ENCODE measurements around the gene PLPP6.

The PLPP6 gene

GRCh38 chr9:4662989-4663792 lies 1.1 kb downstream of the PLPP6 start:
- DNase-seq (ENCODE audit: low spot score) = no peak

- no peak for DNase-seq (ENCODE audit: low spot score)
Observed at GRCh38 chr9:4663956-4664355, 1.9 kb downstream of the PLPP6 start.

DNA sequence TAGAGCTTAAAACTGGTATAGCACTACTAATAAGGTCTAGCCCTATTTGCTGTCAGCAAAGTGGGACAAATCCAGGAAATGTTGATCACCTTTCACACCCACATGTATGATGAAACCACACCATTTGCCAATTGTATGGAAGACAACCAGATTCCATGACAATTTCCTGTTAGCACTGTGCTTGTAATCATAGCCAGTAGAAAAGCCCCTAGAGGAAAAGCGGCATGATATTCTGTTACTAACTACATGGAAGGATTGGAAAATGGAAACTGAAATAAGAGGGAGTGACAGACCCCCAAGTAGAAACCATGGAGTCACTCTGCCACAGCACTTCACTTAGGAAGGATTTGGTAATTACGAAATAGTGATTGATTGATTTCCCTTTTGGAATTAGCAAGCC lies 3.3 kb downstream of the PLPP6 start:
- no peak for DNase-seq (ENCODE audit: low spot score)

- peak; percentile 62 for DNase-seq (ENCODE audit: low spot score)
Observed at GRCh38 chr9:4666042-4666699, 4.1 kb downstream of the PLPP6 start, which contains the start of gene SPATA6L. Gene SPATA6L, minus strand, starts transcription at chr9:4666480. Its CDS starts 230 bp downstream, at chr9:4666250.

- no peak for DNase-seq (ENCODE audit: low spot score)
Observed at GRCh38 chr9:4667681-4668080, 5.6 kb downstream of the PLPP6 start.

- no peak for DNase-seq (ENCODE audit: low spot score)
Observed at GRCh38 chr9:4668604-4669003, 6.5 kb downstream of the PLPP6 start.

DNA sequence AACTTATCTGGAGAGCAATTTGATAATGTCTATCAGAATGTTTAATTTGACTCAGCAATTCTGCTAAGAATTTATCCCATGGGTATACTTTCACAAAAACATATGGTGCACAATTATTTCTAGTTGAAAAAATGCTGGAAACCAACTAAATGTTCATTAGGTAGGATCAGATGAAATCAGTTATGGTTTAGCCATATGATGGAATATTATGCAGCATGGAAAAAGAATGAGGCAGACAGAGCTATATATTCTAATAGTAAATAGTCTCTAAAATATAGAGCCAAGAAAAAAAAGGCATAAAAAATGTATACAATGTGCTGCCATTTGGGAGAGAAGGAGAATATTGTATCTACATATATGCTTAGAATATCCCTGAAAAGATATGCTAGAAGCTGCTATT lies 7.8 kb downstream of the PLPP6 start:
- no peak for DNase-seq (ENCODE audit: low spot score)

DNA sequence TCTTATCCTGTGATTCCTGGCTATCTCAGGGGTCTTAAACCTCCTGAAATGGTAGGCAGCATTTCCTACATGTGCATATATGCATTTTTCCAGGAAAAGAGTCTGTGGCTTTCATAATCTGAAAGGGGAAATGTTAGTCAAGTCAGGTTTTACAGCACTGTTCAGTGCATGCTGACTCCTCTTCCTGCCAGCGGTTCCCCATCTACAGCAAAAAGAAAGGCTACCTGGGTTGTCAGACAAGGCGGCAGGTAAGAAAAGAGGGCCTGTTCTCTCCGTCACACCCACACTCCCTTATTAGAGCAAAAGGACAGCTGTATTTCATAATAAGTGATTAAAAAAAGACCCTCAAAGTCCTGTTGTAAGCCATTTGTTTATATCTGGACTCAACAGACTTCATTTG lies 8.5 kb downstream of the PLPP6 start:
- no peak for DNase-seq (ENCODE audit: low spot score)

DNA sequence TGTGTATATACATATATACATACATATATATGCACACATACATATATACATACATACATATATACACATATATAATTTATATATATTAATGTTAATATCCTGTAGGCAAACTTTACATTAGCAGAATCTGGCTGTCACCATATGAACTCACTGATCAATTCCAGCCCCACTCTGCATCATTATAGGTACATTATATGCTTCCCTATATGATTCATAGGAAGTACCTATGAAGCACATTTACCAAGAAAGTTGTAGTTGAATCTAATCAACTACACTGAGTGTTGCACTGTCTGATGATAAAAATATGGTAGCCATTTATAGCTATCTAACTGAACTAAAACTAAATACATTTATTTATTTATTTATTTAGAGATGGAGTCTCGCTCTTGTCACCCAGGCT lies 9.6 kb downstream of the PLPP6 start:
- DNase-seq (ENCODE audit: low spot score) = no peak

GRCh38 chr9:4674783-4675182 lies 12.7 kb downstream of the PLPP6 start:
- no peak for DNase-seq (ENCODE audit: low spot score)

DNA sequence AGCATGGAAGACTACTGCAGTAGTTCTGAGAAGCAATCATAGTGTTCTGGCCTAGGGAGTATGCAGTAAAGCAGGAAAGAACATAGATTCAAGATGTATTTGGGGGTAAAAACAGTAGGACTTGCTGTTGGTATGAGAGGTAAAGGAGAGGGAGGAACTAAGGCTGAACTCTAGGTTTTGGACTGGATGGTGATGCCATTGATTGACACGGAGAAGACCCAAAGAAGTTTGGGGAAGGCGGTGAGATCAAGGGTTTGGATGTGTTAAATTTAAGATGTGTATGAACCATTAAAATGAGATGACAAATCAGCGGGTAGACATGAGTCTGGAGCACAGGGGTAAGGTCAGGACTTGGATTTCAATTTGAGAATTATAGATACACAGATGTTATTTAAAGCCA lies 15.3 kb downstream of the PLPP6 start:
- no peak for DNase-seq (ENCODE audit: low spot score)

DNA sequence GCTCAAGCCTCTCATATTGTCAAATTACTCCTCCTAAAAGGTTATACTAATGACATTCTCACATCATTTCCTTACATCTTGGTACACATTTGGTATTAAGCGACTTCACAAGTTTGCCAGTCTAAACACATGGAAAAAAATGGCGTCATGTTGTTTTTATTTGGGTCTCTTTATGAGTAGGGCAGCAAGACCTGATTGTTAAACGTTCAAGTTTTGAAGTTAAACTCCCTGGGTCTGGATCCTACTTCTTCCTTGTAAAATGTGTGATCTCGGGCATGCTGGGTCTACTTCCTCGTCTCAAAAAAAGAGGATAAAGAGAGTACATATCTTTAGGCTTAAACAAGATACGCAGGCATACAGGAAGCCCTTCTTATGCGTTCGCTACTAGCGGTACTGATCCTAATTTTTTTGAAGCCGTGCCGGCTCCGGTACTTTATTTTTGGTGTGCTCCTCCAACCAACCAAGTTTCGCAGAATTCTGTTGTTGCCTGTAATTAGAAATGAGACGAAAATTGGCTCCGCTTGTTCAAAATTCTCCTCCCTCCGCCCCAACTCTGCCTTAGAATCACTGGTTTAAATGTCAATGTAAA lies 16.7 kb downstream of the PLPP6 start:
- peak; percentile 51 for DNase-seq (ENCODE audit: low spot score)

DNA sequence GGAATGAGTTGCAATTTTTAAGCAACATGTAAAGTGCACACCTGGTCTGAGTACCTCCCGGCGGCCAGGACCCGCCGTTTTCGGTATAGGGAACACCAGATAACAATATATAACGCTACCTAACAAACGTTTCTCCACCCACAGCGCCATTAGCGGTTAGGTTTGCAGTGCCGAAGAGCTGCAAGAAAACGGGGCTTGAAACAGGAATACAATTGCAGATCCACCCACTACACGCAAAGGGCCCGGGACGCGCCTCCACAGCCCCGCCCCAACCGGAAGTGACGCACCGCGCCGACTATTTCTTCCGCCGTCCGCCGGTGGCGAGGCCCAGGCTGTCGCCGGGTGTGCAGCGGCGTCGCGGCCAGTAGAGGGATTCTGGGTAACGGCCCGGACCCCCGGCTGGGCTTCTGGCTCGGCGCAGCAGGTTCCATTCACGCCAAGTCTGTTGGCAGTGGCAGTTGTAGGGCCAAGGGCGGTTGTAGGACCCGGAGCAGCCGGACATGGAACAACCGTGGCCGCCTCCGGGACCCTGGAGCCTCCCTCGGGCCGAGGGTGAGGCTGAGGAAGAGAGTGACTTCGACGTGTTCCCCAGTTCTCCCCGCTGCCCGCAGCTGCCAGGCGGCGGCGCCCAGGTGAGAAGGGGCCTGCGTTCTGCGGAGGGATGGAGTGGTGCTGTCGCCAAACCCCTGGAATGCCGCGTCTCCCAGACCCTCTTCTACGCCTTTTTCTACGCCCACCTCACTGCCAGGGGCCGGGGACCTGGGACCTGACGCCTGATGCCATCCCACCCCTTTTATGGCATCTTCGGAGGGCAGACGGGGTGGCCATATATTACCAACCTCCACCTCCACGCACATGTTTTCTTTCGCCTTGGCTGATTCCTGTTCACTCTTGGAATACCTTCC lies 17.4 kb downstream of the PLPP6 start, which contains the start of gene CDC37L1:
CDC37L1 (plus strand) TSS at position 302 of the 905 bp plus-strand sequence; CDS start at position 501, 199 bp downstream.
- peak; percentile 95 for DNase-seq (ENCODE audit: low spot score)

- no peak for DNase-seq (ENCODE audit: low spot score)
Observed at GRCh38 chr9:4680173-4680525, 18.1 kb downstream of the PLPP6 start.

DNA sequence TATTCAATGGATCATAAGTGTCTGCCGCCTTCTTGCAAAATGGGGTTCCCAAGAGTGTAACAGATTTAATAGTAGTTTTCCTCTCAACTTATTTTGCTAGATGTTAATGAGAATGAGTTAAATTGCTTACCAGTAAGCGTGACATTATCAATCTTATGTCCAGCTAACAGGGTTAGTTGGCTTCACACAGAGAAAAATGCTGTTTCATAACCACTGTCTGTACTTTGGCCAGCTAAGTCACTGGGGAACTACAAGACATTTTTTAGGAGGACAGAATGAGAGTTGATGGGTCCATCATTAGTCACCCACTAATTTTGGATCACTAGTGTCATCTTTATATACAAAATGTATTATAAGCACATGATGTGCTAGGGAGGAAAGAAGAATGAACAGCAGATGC lies 18.7 kb downstream of the PLPP6 start:
- DNase-seq (ENCODE audit: low spot score) = no peak

DNA sequence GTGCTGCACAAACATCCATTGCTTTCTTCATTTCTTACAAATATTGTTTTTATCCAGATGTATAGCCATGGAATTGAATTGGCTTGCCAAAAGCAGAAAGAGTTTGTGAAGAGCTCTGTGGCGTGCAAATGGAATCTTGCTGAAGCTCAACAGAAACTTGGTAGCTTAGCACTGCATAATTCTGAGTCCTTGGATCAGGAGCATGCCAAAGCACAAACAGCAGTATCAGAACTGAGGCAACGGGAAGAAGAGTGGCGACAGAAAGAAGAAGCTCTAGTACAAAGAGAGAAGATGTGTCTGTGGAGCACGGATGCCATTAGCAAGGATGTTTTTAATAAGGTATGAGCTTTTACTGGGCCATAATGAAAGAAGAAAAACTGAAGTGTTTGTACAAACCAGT lies 22.7 kb downstream of the PLPP6 start:
- DNase-seq (ENCODE audit: low spot score) = no peak

DNA sequence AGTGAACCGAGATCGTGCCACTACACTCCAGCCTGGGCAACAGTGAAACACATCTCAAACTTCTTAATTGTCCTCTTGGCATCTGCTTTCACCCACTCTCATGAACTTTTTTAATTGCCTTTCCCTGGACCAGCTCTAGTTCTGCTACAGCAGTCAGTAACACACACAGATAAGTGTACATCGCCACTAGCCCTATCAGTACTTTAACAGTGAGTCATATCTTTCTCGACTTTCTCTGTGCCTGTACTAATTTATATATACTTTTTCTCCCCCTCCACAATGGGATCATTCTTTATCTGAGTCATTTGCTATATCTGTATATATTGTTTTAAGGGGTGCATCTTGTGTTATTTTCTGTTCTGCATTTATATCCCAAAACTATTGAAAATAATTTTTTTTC lies 24.0 kb downstream of the PLPP6 start:
- no peak for DNase-seq (ENCODE audit: low spot score)

GRCh38 chr9:4686584-4686983 lies 24.5 kb downstream of the PLPP6 start:
- no peak for DNase-seq (ENCODE audit: low spot score)

GRCh38 chr9:4689021-4689420 lies 26.9 kb downstream of the PLPP6 start:
- DNase-seq (ENCODE audit: low spot score) = no peak

DNA sequence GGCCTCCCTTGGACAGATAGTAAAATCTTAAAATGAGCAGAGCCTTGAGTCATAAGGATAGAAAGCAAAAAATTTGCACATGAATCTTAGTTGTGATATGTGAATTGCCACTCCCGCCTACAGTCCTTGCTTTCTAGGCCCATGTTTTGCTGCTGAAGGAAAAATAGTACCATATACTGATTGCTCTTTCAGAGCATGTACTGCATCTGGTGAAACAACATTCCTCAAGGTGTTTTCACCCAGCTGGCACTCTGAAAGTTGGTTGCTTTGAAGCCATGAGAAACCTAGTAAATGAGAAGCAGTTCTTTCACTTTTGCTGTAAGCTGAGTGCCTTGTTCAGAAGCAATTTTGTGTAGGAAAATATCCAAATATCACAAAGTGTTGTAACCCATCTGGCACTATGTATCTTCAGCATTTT lies 27.6 kb downstream of the PLPP6 start:
- DNase-seq (ENCODE audit: low spot score) = no peak

DNA sequence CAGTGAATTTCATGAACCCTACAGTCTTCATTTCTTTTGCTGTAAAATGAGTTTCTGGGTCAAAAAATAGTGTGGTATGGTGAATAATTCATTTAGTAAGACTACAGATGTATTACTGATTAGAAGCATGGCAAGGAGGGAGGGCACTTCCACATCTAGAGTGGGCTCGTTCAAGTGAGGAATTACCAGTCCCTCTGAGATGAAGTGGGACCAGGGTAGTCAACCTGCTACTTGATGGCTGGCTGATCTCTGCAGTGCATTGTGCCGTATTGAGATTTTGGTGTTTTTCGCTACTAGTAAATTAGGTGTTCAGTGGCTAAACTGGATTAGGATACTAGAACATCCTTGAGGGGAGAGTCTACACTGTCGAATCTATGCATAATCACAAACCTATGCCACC lies 28.1 kb downstream of the PLPP6 start:
- no peak for DNase-seq (ENCODE audit: low spot score)

- no peak for DNase-seq (ENCODE audit: low spot score)
Observed at GRCh38 chr9:4691795-4692194, 29.7 kb downstream of the PLPP6 start.

Data from LoVo (cell line).